SU-DHL-6 (cell line): ENCODE results near the gene ALKBH3.

ENCODE experiments used
- H2AFZ ChIP-seq: fragments of 200-600 bp; sonication (generic); 2 replicates; pipeline ENCODE4 v1.6.1; 2014; ENCODE audit warnings: low read depth, mild to moderate bottlenecking, moderate library complexity, mixed read lengths, antibody characterized with exemption, low read length; ENCODE audit not compliant: severe bottlenecking
- H3F3A ChIP-seq: fragments of 200-600 bp; shearing (Covaris generic); 2 replicates; pipeline ENCODE4 v1.6.0; 2016; ENCODE audit warnings: antibody characterized with exemption, mild to moderate bottlenecking; ENCODE audit not compliant: insufficient read depth
- H3K27ac ChIP-seq: fragments of 200-600 bp; sonication (generic); 2 replicates; pipeline ENCODE4 v1.5.1; 2016; ENCODE audit warnings: low read depth, mild to moderate bottlenecking, low read length, moderate library complexity, mixed read lengths
- H3K27me3 ChIP-seq: fragments of 200-600 bp; sonication (generic), shearing (Covaris generic); 2 replicates; pipeline ENCODE4 v1.6.0; 2014; ENCODE audit warnings: mild to moderate bottlenecking, low read length
- H3K36me3 ChIP-seq: fragments of 200-600 bp; sonication (generic); 2 replicates; pipeline ENCODE4 v1.6.1; 2014; ENCODE audit warnings: mild to moderate bottlenecking, low read length, mixed read lengths
- H3K4me2 ChIP-seq: fragments of 300-600, 200-600 bp; shearing (Covaris generic), sonication (generic); 2 replicates; pipeline ENCODE4 v1.6.0; 2014; ENCODE audit warnings: low read length, low read depth, mild to moderate bottlenecking; ENCODE audit not compliant: poor library complexity, severe bottlenecking
- H3K4me3 ChIP-seq: fragments of 200-600 bp; sonication (generic); 2 replicates; pipeline ENCODE4 v1.5.1; 2014; ENCODE audit warnings: antibody characterized with exemption, low read length, mild to moderate bottlenecking, mixed read lengths; ENCODE audit not compliant: insufficient read depth, poor library complexity, severe bottlenecking
- H3K79me2 ChIP-seq: fragments of 200-600 bp; sonication (generic); 2 replicates; pipeline ENCODE4 v1.6.1; 2014; ENCODE audit warnings: mild to moderate bottlenecking, low read length, moderate library complexity; ENCODE audit not compliant: insufficient read depth
- H3K9ac ChIP-seq: fragments of 200-600 bp; sonication (generic); 2 replicates; pipeline ENCODE4 v1.7.0; 2014; ENCODE audit warnings: mild to moderate bottlenecking, low read length
- H3K9me2 ChIP-seq: fragments of 200-600 bp; sonication (generic); replicated peaks from 2 replicates; pipeline ENCODE4 v1.6.1; 2014; ENCODE audit warnings: low read length; ENCODE audit not compliant: insufficient read depth
- H3K9me3 ChIP-seq: fragments of 200-600 bp; sonication (generic); 2 replicates; pipeline ENCODE4 v1.6.1; 2014; ENCODE audit warnings: low read length, mixed read lengths; ENCODE audit not compliant: insufficient read depth
- H4K20me1 ChIP-seq: fragments of 200-600 bp; sonication (generic); 2 replicates; pipeline ENCODE4 v1.6.1; 2014; ENCODE audit warnings: low read depth, mild to moderate bottlenecking, antibody characterized with exemption, low read length, moderate library complexity, mixed read lengths
- CTCF ChIP-seq: fragments of 200-600 bp; sonication (generic); IDR thresholded peaks from one replicate; pipeline ENCODE4 v1.5.1; 2017; ENCODE audit warnings: antibody characterized with exemption, mild to moderate bottlenecking, low read length, moderate library complexity; ENCODE audit not compliant: insufficient read depth, poor library complexity, severe bottlenecking
- EZH2phosphoT487 ChIP-seq: fragments of 200-600 bp; sonication (generic), shearing (Covaris generic); conservative IDR thresholded peaks from 2 replicates; pipeline ENCODE4 v1.6.1; 2018; ENCODE audit warnings: mild to moderate bottlenecking, antibody characterized with exemption, low read length, moderate library complexity, mixed read lengths

The ALKBH3 gene

GRCh38 chr11:43936076-43936475, 55.4 kb downstream of the ALKBH3 start:
- Histone ChIP-seq H3K27ac (no peak overlapping the region), H3K36me3 (no peaks in the 10 kb centered on the region), H3F3A (no peaks in the 10 kb centered on the region), H3K9me2 (no peaks in the 10 kb centered on the region), H4K20me1 (no peaks in the 10 kb centered on the region), H3K4me3 (no peak overlapping the region), H3K9me3 (no peaks in the 10 kb centered on the region), H3K9ac (no peak overlapping the region), H3K79me2 (no peaks in the 10 kb centered on the region), H3K27me3 (no peaks in the 10 kb centered on the region), H3K4me2 (no peak overlapping the region), H2AFZ (no peak overlapping the region)
- no peak for TF ChIP-seq EZH2phosphoT487
- TF ChIP-seq CTCF: no peak

GRCh38 chr11:43937434-43938411, 57.1 kb downstream of the ALKBH3 start:
- Histone ChIP-seq H3K9ac (no peak overlapping the region), H2AFZ (no peak overlapping the region), H3K36me3 (no peaks in the 10 kb centered on the region), H3K27ac (no peak overlapping the region), H3K9me3 (no peaks in the 10 kb centered on the region), H3K9me2 (no peaks in the 10 kb centered on the region), H4K20me1 (no peaks in the 10 kb centered on the region), H3K79me2 (no peaks in the 10 kb centered on the region), H3K4me2 (no peak overlapping the region), H3K4me3 (no peak overlapping the region), H3F3A (no peaks in the 10 kb centered on the region), H3K27me3 (no peaks in the 10 kb centered on the region)
- TF ChIP-seq EZH2phosphoT487 (no peak), CTCF (no peak)

GRCh38 chr11:43941257-43941994, 60.8 kb downstream of the ALKBH3 start:
- Histone ChIP-seq H3F3A (no peaks in the 10 kb centered on the region), H3K27me3 (no peaks in the 10 kb centered on the region), H3K36me3 (no peaks in the 10 kb centered on the region), H3K9me3 (no peaks in the 10 kb centered on the region), H3K4me2 (no peak overlapping the region), H2AFZ (no peak overlapping the region), H3K4me3 (no peak overlapping the region), H3K9ac (no peak overlapping the region), H3K79me2 (no peaks in the 10 kb centered on the region), H3K27ac (no peak overlapping the region), H3K9me2 (no peaks in the 10 kb centered on the region), H4K20me1 (no peaks in the 10 kb centered on the region)
- TF ChIP-seq EZH2phosphoT487: no peak
- no peak for TF ChIP-seq CTCF
